WTC11 (cell line): ENCODE results near the gene MYOM1.

Source experiments
- CREM ChIP-seq: sonication (generic); formaldehyde crosslinking; IDR thresholded peaks from 2 replicates; pipeline ENCODE4 v1.8.1; 2022; ENCODE audit warnings: mild to moderate bottlenecking, missing genetic modification reagents, moderate library complexity
- CTCF ChIP-seq: fragments of 200-600 bp; IDR thresholded peaks from 2 replicates; pipeline ENCODE4 v1.8.0; 2022; ENCODE audit warnings: antibody characterized with exemption
- IRF2 ChIP-seq: sonication (generic); formaldehyde crosslinking; IDR thresholded peaks from 2 replicates; pipeline ENCODE4 v1.8.0; 2022; ENCODE audit warnings: low read depth, missing genetic modification reagents, borderline replicate concordance
- JUN ChIP-seq: sonication (generic); formaldehyde crosslinking; IDR thresholded peaks from 2 replicates; pipeline ENCODE4 v1.8.0; 2023; ENCODE audit warnings: mild to moderate bottlenecking, missing genetic modification reagents
- NR3C1 ChIP-seq: sonication (generic); formaldehyde crosslinking; conservative IDR thresholded peaks from 2 replicates; pipeline ENCODE4 v1.8.1; 2023; ENCODE audit warnings: low read depth, mild to moderate bottlenecking, missing genetic modification reagents
- USF2 ChIP-seq: sonication (generic); formaldehyde crosslinking; IDR thresholded peaks from 2 replicates; pipeline ENCODE4 v1.8.1; 2023; ENCODE audit warnings: mild to moderate bottlenecking, missing genetic modification reagents, moderate library complexity
- ZNF512 ChIP-seq: sonication (generic); formaldehyde crosslinking; IDR thresholded peaks from 2 replicates; pipeline ENCODE4 v1.8.1; 2022; ENCODE audit warnings: missing genetic modification reagents, borderline replicate concordance

- no peak for TF ChIP-seq ZNF512 (CRISPR knock-in tag)
- TF ChIP-seq NR3C1 (CRISPR knock-in tag): no peak
- no peak for TF ChIP-seq CTCF
- TF ChIP-seq CREM (CRISPR knock-in tag): no peak
- TF ChIP-seq IRF2 (CRISPR knock-in tag): no peak
- TF ChIP-seq USF2 (CRISPR knock-in tag): no peak
- TF ChIP-seq JUN (CRISPR knock-in tag): no peak
Observed at GRCh38 chr18:3163968-3164367, 55.8 kb downstream of the MYOM1 start.
